ENCODE measurements around the gene PEX5L.
A peak's percentile ranks its signal among the peaks of the same experiment; 100 is the strongest.

Gene PEX5L

GRCh38 chr3:179768080-179768479 lies 268.7 kb downstream of the PEX5L start:
- peak; percentile 23 for DNase-seq

DNA sequence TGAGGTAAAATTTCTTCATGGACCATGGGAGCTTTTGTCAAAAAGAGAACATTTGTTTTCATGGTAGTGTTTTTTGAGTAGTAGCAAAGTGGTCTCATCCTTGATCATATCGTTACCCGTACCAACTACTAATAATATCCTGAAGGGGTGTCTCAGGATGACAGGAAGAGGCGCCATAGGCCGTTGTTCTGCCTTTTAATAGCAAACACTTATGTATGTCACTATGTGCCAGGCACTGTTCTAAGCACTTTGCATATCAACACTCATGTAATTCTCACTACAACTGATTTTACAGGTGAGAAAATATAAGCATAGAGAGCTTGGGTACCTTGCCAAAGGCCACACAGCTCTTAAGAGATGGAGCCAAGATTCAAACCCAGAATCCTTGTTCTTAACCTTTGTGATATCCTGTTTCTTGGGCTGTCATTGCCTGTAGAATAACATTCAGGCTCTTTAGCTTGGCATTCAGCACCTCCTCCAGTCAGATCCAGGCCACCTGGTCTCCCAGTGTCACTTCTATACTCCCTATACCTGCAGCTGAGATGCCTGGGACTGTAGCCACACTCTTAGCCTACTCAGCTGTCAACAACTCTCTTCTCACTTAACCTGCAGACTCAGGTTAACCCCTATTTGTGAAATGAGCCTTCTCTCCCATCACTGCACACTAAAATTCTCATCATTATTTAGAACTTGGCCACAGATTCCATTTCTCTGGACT lies 270.2 kb downstream of the PEX5L start:
- no peak for DNase-seq

GRCh38 chr3:179765396-179765795 lies 271.3 kb downstream of the PEX5L start:
- DNase-seq = no peak

GRCh38 chr3:179760944-179761343 lies 275.8 kb downstream of the PEX5L start:
- DNase-seq = no peak

GRCh38 chr3:179750720-179751328 lies 285.9 kb downstream of the PEX5L start:
- peak; percentile 13 for DNase-seq

GRCh38 chr3:179745716-179746115 lies 291.0 kb downstream of the PEX5L start:
- DNase-seq = no peak

DNA sequence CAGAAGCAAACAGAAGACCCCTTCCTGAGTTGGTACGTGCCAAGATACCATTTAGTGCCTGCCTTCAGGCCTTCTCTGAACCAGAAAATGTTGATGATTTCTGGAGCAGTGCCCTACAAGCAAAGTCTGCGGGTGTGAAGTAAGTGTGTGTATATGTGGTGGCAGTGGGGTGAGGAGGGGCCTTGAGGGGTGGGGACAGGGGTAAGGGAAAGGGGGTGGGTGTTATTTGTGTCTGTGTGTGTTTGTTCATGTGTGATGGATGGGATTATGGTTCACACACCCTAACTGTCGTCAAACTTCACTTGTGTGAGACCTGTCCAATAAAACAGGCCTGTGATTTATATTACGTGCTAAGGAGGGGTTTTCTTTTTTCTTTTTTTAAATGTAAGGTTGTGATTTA lies 291.7 kb downstream of the PEX5L start:
- no peak for DNase-seq
